Measurements from ENCODE around the gene AMZ1.
"Not testable (repeated sequence)": the region's sequence is repeated elsewhere in the genome, so short reads cannot be mapped to it uniquely, and the experiment has no call there.

AMZ1 gene

DNA sequence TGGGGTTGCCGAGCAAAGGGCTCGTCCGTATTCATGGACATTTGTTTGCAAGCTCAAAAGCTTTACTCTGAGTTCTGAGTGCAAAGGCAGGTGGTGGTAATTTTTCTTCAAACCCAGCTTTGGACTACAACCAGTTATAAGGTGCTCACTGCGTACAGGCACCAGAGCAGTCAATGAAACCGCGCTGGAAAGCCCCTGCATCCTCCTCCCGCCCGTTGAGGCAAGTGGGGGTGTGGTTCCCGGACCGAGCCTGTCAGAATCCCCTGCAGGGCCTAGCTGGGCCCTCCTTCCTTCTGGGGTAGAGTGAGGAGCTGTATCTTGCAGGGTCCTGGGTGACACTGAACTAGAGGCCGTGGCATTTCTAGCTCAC, 22.3 kb downstream of the AMZ1 start:
- no peak for DNase-seq

- DNase-seq, result no peak
Measured at GRCh38 chr7:2710901-2711551, 23.0 kb downstream of the AMZ1 start.

- DNase-seq, result no peak
Measured at GRCh38 chr7:2711895-2712675, 24.1 kb downstream of the AMZ1 start.

GRCh38 chr7:2713370-2713769, 25.4 kb downstream of the AMZ1 start:
- DNase-seq, result peak in 1 of 58 donors; percentile 10

GRCh38 chr7:2713978-2714377, 26.0 kb downstream of the AMZ1 start:
- no peak for DNase-seq

GRCh38 chr7:2714636-2715035, 26.6 kb downstream of the AMZ1 start:
- peak in 1 of 58 donors; percentile 17 for DNase-seq

DNA sequence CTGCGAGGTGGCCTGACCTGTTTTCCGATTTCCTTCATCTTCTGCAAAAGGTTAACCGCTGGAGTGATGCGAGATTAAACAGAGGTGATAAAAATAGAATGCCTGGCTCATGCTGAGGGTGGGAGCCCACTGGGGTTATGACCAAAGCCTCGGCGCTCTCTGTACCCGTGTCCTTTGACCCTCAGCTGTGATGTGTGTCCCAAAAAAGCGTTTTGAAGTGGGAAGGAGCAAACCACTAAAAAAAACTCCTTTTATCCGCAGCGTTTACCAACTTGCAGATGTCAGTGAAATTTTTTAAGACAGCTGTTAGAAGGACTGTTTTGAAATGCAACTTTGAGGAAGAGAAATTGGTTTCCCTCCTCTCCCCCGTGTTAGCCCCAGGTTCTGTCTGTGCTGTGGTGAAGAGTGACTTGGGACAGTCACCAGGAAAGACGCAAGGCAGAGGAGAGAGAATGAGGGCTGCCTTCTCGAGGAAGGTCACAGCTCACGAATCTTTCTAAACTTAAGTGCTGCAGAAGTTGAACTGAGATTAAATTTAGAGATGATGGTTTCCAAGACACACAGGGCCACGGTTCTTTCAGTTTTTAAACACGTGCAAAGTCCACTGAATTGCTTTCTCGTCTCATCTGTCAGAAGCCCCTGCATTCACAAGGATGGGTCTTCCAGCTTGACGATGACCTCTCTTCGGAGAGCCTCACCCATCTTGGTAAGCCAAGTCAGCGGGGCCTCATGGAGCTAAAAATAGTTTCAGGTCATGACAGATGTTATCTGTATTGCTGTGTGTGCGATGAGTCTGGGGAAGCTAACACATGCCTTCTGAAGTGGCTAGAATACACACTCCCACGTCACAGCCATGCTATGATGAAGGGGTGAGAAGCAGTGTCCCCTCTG, 27.6 kb downstream of the AMZ1 start:
- DNase-seq, result no peak

- no peak for DNase-seq
Measured at GRCh38 chr7:2716488-2716887, 28.5 kb downstream of the AMZ1 start.

GRCh38 chr7:2716906-2717292, 28.9 kb downstream of the AMZ1 start:
- no peak for DNase-seq

GRCh38 chr7:2717293-2718261, 29.6 kb downstream of the AMZ1 start:
- no peak for DNase-seq

DNA sequence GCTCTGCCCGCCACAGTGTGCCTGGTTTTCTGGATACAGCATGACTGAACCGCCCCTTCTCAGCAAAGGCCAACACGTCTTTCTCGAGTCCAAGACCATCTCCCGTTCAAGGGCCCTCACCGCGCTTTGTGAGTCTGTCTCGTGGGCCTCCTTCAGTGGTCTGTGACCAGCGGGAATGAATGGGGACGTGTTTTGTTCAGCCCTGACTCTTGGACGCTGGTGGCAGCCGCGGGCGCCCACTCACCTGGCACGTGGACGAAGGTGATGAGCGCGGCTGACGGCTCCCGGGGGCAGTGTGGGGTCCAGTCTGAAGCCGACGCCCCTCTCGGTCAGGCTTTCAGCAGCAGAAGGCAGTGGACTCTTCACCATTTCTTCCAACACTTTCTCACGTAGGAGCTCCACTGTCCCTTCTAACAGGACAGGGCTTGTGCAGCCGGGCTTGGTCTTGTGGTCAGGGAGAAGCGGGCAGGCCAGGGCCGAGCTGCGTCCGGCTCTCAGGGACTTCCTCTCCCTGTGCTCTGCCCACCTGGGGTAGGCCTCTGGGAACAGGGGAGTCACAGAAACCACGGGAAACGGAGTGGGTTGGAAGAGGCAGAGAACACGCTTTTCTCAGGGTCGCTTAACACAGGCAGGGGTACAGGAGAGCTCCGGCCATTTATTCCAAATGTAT, 30.4 kb downstream of the AMZ1 start:
- DNase-seq, result no peak

DNA sequence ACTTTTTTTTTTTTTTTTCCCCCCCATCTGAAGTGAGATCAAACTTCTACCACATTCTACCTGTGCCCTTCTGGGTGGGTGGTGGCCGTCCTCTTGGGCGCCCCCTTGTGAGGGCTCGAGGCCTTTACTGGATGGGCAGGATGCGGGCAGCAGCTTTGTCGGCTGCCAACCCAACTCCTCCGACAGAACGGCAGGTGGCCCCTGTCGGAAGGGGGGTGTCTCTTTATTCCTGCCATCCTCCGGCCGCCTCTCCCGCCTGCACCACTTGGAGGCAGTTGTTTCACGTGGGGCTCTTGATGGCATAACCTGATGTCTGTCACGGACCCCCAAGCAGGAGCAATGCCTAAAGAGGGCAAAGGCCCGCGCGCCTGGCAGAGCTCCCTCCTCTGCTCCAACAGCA, 31.0 kb downstream of the AMZ1 start:
- DNase-seq, result peak in 8 of 58 donors; percentile 17 to 64 (median 34)

DNA sequence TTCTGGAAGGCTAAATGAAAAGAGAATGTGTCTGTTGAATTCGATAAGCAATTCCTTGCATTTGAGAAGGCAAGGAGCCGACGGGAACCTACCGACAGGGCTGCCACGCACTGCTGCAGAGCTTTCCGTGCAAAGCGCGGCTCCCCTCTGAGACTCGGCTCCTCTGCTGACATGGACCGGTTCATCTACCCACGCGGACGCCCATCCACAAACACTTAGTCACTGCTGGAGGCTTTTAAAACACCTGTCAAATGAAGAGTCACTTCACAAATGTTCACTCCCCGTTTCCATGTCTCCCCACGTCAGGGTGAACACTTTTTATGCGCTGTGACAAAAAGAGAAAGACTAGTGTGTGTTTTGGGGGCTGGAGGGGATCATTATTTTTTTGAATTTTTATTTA, 32.0 kb downstream of the AMZ1 start:
- peak in 15 of 58 donors; percentile 19 to 63 (median 38) for DNase-seq

GRCh38 chr7:2721842-2722241, 33.8 kb downstream of the AMZ1 start:
- DNase-seq, result no peak

GRCh38 chr7:2722591-2722990, 34.6 kb downstream of the AMZ1 start:
- no peak for DNase-seq

GRCh38 chr7:2723138-2723850, 35.3 kb downstream of the AMZ1 start:
- DNase-seq, result peak in 1 of 58 donors; percentile 27

GRCh38 chr7:2724036-2724435, 36.0 kb downstream of the AMZ1 start:
- DNase-seq, result not testable (repeated sequence)

GRCh38 chr7:2724453-2725177, 36.6 kb downstream of the AMZ1 start:
- no peak for DNase-seq

Data from anterior cingulate cortex (tissue), 58 donors.